Activated T-helper 1 cell treated with anti-CD3 and anti-CD28 coated beads, Interleukin-12 subunit alpha, Interleukin-12 subunit beta, Interleukin-2, Interleukin-4 antibody, amounts not matched to agents 30 ng/mL and 10 ng/mL and 1 ng/mL, durations not matched to agents 14 hours and 24 hours and 36 hours (primary cell): ENCODE data around the gene ADD3. TPM values are rescaled to one million over a fixed set of nuclear protein-coding genes. Genes with fewer than 3 reads are reported as not detected.
"Not testable (repeated sequence)": the region's sequence is repeated elsewhere in the genome, so short reads cannot be mapped to it uniquely, and the experiment has no call there.

Experiments used
- DNase-seq: peaks from one replicate; pipeline ENCODE4 v3.0.0; 2021; ENCODE audit warnings: low spot score
- H3K27ac Mint-ChIP-seq: one replicate; pipeline ENCODE4 v1.8.0; 2021; ENCODE audit warnings: mild to moderate bottlenecking, mixed read lengths
- H3K27me3 Mint-ChIP-seq: one replicate; pipeline ENCODE4 v1.8.0; 2022; ENCODE audit warnings: mild to moderate bottlenecking, moderate library complexity, mixed read lengths; ENCODE audit not compliant: insufficient read depth
- H3K36me3 Mint-ChIP-seq: one replicate; pipeline ENCODE4 v1.8.0; 2021; ENCODE audit warnings: low read depth, mixed read lengths
- H3K4me1 Mint-ChIP-seq: one replicate; pipeline ENCODE4 v1.8.0; 2021; ENCODE audit warnings: low read depth, mixed read lengths
- H3K4me3 Mint-ChIP-seq: one replicate; pipeline ENCODE4 v1.8.0; 2021; ENCODE audit warnings: mild to moderate bottlenecking, moderate library complexity, mixed read lengths
- H3K9me3 Mint-ChIP-seq: one replicate; pipeline ENCODE4 v1.8.0; 2021; ENCODE audit warnings: mixed read lengths
- intact Hi-C: fragments of 100-400 bp; cut with micrococcal nuclease; formaldehyde crosslinking; loops from one replicate; pipeline ENCODE4 v1.15.1; 2024
- total RNA-seq: library from RNA; stranded (reverse); gene quantifications from 2 replicates; pipeline ENCODE4 v1.2.3, GENCODE V29; 2022

The ADD3 gene
- total RNA-seq, 1 donor from 2014 or later: 36.6 TPM

GRCh38 chr10:110094786-110095185, 87.0 kb downstream of the ADD3 start:
- H3K9me3 Mint-ChIP-seq: no peaks in the 10 kb centered on the region
- no peak for DNase-seq
- intact Hi-C loops: no loop called here
- no peak overlapping the region for H3K4me3 Mint-ChIP-seq
- H3K36me3 Mint-ChIP-seq: peaks cover 29% of the 10 kb centered on the region
- no peaks in the 10 kb centered on the region for H3K27me3 Mint-ChIP-seq
- H3K27ac Mint-ChIP-seq: no peak overlapping the region
- peaks cover 59% of the 10 kb centered on the region for H3K4me1 Mint-ChIP-seq

DNA sequence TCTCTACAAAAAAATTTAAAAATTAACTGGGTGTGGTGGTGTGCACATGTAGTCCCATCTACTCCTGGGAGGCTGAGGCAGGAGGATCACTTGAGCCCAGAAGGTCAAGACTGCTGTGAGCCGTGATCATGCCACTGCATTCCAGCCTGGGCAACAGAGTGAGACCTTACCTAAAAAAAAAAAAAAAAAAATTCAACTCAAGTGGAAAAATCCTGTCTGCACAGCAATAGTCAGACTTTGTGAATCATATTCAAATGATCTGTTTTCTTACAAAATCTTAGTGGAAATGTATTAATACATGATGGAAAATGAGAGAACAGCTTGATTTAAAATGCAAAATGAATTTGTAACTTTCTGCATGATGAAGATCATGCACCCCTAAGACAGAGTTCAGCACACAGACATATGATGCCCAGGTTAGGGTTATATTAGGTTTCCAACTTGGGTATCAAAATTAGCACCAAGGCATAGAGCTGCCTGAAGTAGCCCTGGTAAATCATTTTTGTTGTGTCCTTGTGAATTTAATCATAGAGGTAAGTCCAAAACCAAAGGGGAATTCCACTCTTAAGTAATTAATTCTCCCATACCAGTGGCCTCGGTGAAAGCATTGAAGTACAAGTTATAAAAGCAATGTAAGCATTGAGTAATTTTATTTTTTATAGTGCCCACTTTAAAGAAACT, 93.8 kb downstream of the ADD3 start:
- H3K36me3 Mint-ChIP-seq: peaks cover 45% of the 10 kb centered on the region
- H3K27me3 Mint-ChIP-seq: no peaks in the 10 kb centered on the region
- DNase-seq: no peak
- intact Hi-C loops: loop anchor here (1.0 kb wide), 2 partner anchors 23 to 91 kb away; no protein-coding TSS in a partner anchor
- peak overlapping the region; percentile 89 for H3K27ac Mint-ChIP-seq
- no peak overlapping the region for H3K4me3 Mint-ChIP-seq
- no peaks in the 10 kb centered on the region for H3K9me3 Mint-ChIP-seq
- H3K4me1 Mint-ChIP-seq: peaks cover 50% of the 10 kb centered on the region

DNA sequence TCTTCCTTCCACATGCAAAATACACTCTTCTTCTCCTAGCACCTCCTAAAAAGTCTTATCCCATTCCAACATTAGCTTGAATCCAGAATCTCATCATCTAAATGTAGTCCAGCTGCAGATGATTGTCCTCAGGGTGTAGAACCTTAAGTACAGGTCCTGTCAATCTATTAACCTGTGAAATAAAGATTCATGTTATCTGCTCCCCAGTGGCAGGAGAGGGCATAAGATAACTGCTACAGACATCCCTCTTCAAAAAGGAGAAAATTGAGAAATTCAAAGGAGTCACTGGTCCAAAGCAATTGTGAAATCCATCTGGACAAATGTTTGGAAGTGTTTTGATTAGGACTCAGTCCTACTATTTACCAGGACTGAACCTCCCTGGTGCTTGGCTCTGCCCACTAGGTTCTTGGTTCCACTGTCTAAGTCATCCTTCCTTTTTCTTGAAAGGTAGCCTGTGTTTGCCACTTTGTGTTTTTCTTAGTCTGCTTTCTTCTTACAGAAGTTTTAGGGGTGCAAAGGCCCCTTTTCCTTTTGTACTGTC, 96.2 kb downstream of the ADD3 start:
- H3K27me3 Mint-ChIP-seq: no peaks in the 10 kb centered on the region
- no peaks in the 10 kb centered on the region for H3K9me3 Mint-ChIP-seq
- intact Hi-C loops: no loop called here
- no peak overlapping the region for H3K4me3 Mint-ChIP-seq
- peaks cover 42% of the 10 kb centered on the region for H3K4me1 Mint-ChIP-seq
- H3K36me3 Mint-ChIP-seq: peaks cover 55% of the 10 kb centered on the region
- DNase-seq: no peak
- H3K27ac Mint-ChIP-seq: peak overlapping the region; percentile 88

GRCh38 chr10:110105873-110106272, 98.1 kb downstream of the ADD3 start:
- intact Hi-C loops: no loop called here
- Mint-ChIP-seq H3K9me3 (no peaks in the 10 kb centered on the region), H3K4me1 (peaks cover 44% of the 10 kb centered on the region), H3K4me3 (no peak overlapping the region), H3K36me3 (peaks cover 60% of the 10 kb centered on the region), H3K27ac (no peak overlapping the region), H3K27me3 (no peaks in the 10 kb centered on the region)
- DNase-seq: no peak

DNA sequence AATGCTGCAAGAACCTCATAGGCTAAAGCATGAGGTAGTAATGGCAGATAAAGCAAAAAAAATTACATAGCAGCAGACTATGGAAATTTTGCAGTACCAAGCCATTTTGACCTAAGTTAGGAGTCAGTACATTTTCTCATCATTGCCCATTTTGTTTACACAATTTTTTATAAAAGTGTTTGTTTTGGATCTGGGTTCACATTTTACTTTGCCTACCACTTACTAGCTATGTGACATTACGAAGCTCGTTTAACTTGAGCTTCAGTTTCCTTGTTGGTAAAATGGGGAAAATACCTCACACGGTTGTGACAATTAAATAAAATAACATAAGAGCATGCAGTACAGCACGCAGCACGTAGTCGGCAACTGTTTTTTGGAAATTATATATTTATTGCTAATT, 99.6 kb downstream of the ADD3 start:
- intact Hi-C loops: no loop called here
- peaks cover 29% of the 10 kb centered on the region for H3K4me1 Mint-ChIP-seq
- H3K9me3 Mint-ChIP-seq: no peaks in the 10 kb centered on the region
- no peak overlapping the region for H3K27ac Mint-ChIP-seq
- DNase-seq: no peak
- peaks cover 45% of the 10 kb centered on the region for H3K36me3 Mint-ChIP-seq
- no peak overlapping the region for H3K4me3 Mint-ChIP-seq
- H3K27me3 Mint-ChIP-seq: no peaks in the 10 kb centered on the region

DNA sequence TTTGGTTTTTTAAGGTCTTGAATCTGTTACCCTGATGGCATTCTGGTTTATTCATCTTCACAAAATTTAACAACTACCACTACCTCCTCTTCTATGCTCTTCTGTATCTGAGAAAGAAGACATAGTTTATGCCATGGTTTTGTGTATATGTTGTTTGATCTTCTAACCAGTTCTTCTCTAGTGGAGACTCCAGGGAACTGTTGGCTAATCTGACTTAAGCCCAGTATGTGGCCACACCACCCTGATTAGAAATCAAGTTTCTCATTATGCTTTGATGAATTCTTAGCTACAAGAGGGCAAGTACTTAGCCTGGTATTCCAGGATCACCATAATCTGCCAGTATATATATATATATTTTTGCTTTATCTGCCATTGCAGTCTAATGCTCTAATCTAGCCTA, 100.1 kb downstream of the ADD3 start:
- no peak for DNase-seq
- H3K36me3 Mint-ChIP-seq: peaks cover 48% of the 10 kb centered on the region
- H3K27ac Mint-ChIP-seq: no peak overlapping the region
- no peak overlapping the region for H3K4me3 Mint-ChIP-seq
- H3K4me1 Mint-ChIP-seq: peaks cover 28% of the 10 kb centered on the region
- no peaks in the 10 kb centered on the region for H3K27me3 Mint-ChIP-seq
- H3K9me3 Mint-ChIP-seq: no peaks in the 10 kb centered on the region
- intact Hi-C loops: no loop called here

DNA sequence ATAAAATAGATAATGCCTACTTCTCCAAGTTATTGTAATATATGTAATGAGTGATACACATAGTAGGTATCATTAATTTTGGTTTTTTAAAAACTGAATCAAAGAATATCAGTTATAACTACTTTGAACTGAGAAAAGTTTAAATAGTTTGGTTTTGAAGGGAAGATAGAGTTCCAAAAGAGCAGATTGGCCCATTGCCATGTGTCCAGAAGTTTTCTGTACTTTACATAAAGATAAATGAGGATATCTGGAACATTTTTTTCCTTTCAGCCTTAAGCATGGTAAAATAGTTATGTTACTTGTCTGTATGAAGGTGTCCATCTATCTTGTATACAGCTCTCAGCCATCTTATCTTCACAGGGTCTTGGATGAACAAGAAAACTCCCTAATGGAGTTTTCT, 101.7 kb downstream of the ADD3 start:
- Mint-ChIP-seq H3K27me3 (no peaks in the 10 kb centered on the region), H3K36me3 (peaks cover 49% of the 10 kb centered on the region), H3K4me3 (no peak overlapping the region), H3K4me1 (peaks cover 23% of the 10 kb centered on the region), H3K9me3 (no peaks in the 10 kb centered on the region), H3K27ac (no peak overlapping the region)
- intact Hi-C loops: no loop called here
- DNase-seq: no peak

DNA sequence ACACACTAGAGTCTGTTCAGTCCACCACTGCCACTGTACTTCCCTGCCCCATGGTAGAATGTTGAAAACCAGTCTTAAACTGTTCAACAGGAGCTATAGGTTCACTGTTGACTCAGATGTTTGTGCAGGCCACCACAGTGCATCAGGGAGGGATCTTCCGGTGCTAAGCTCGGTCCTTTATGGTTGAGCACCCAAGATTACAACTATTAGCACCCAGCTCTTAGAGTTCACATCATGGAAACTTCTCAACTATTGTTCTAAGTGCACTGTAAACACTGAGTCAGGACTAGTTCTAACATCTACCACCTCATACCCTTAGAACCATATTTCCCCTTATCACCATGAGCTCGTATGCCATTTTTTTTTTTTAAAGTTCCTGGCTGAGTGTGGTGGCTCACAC, 102.6 kb downstream of the ADD3 start:
- peaks cover 48% of the 10 kb centered on the region for H3K36me3 Mint-ChIP-seq
- H3K27ac Mint-ChIP-seq: no peak overlapping the region
- H3K4me3 Mint-ChIP-seq: no peak overlapping the region
- no peak for DNase-seq
- no peaks in the 10 kb centered on the region for H3K27me3 Mint-ChIP-seq
- intact Hi-C loops: no loop called here
- H3K9me3 Mint-ChIP-seq: no peaks in the 10 kb centered on the region
- peaks cover 21% of the 10 kb centered on the region for H3K4me1 Mint-ChIP-seq

GRCh38 chr10:110113670-110114337, 106.0 kb downstream of the ADD3 start:
- intact Hi-C loops: no loop called here
- Mint-ChIP-seq H3K27me3 (no peaks in the 10 kb centered on the region), H3K4me3 (no peak overlapping the region), H3K4me1 (peaks cover 11% of the 10 kb centered on the region), H3K27ac (peak overlapping the region; percentile 20), H3K9me3 (no peaks in the 10 kb centered on the region), H3K36me3 (peaks cover 48% of the 10 kb centered on the region)
- no peak for DNase-seq

- Mint-ChIP-seq H3K4me1 (peaks cover 11% of the 10 kb centered on the region), H3K36me3 (peaks cover 54% of the 10 kb centered on the region)
- intact Hi-C loops, H3K27me3 Mint-ChIP-seq, DNase-seq, H3K9me3 Mint-ChIP-seq, H3K27ac Mint-ChIP-seq, H3K4me3 Mint-ChIP-seq: not testable (repeated sequence)
Measured at GRCh38 chr10:110114668-110115067, 106.9 kb downstream of the ADD3 start.

DNA sequence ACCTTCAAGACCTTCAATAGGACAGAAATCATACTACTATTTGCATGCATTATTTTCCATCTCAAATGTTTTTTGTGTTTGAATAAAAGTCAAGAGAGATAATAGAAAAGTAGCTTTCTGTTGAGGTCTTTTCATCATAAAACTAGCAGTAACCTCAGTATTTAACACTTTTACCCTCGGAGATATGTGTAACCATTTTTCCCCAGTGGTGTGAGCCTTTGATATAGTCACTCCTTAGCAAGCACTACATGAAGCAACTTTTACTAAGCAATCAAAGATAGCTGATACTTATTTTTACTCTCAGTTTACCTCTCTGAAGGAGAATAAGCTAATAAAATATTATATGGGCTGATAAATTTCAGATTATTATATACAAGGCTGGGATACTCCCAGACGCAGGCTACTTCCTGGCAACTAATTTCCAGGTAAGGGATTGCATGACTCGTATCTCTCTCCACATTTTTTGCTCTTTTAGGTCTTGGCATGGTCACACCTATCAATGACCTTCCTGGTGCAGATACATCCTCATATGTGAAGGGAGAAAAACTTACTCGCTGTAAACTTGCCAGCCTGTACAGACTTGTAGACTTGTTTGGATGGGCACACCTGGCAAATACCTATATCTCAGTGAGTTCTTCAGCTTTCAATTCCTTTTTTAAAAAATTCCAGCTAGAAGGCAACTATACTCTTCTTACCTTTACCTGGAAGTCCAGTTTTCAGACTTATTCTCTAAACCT, 108.2 kb downstream of the ADD3 start:
- H3K4me3 Mint-ChIP-seq: no peak overlapping the region
- intact Hi-C loops: no loop called here
- DNase-seq: no peak
- H3K4me1 Mint-ChIP-seq: no peaks in the 10 kb centered on the region
- no peak overlapping the region for H3K27ac Mint-ChIP-seq
- no peaks in the 10 kb centered on the region for H3K27me3 Mint-ChIP-seq
- H3K36me3 Mint-ChIP-seq: peaks cover 50% of the 10 kb centered on the region
- H3K9me3 Mint-ChIP-seq: no peaks in the 10 kb centered on the region

- intact Hi-C loops: no loop called here
- H3K27me3 Mint-ChIP-seq: no peaks in the 10 kb centered on the region
- no peak for DNase-seq
- H3K4me1 Mint-ChIP-seq: no peaks in the 10 kb centered on the region
- H3K27ac Mint-ChIP-seq: no peak overlapping the region
- peaks cover 53% of the 10 kb centered on the region for H3K36me3 Mint-ChIP-seq
- no peak overlapping the region for H3K4me3 Mint-ChIP-seq
- H3K9me3 Mint-ChIP-seq: no peaks in the 10 kb centered on the region
Measured at GRCh38 chr10:110118891-110119621, 111.3 kb downstream of the ADD3 start.
